Heart left ventricle (tissue), 13 donors: ENCODE results near the gene PBX1.

Experiments
- POLR2A ChIP-seq, 2 donors: fragments of 450-650 bp; IDR thresholded peaks; one replicate each; pipeline ENCODE4 v1.6.1; 2017; ENCODE audit warnings: antibody characterized with exemption in 2 of 2, mild to moderate bottlenecking in 2 of 2, moderate library complexity in 2 of 2
- TF ChIP-seq, protein P1 (sequence below), 12 donors: fragments of 200-600 bp; sonication (generic) in 4 of 12; IDR thresholded peaks; one replicate each; pipeline versions ENCODE4 v1.5.0 to v1.8.0; 2018 to 2022; ENCODE audit warnings: antibody characterized with exemption in 12 of 12, mild to moderate bottlenecking in 5 of 12
- donor health status: ischemic (EF 13 %, LVEDD 7.1; RV severe dilation, severe dysfunction).
- donor health status: DM: no; HTN: yes; CAD: no.
- donor health status: DM: no; HTN: no; CAD: no.
- donor health status: ischemic (EF 25% LVEDD 6.9; RV normal size, moderate dysfunction).
- donor health status: ischemic (EF 25% LVEDD 5.7; RV mildly dilated, moderate dysfunction).
- donor health status: ischemic (EF 35%, LVEDD 5.7; RV mildly dilated, moderate dysfunction).
- donor health status: nonischemic (EF 11% LVEDD 7.7; RV severe dilation, severe dysfunction).
- donor health status: DM: yes; HTN: yes; CAD: no.
- donor health status: PGD.
- donor health status: ischemic (EF 29% LVEDD 5.4; RV normal size, mild dysfunction).
- donor health status: nonischemic (EF 23%, LVEDD 6.1; RV moderate dilation, normal function).

DNA sequence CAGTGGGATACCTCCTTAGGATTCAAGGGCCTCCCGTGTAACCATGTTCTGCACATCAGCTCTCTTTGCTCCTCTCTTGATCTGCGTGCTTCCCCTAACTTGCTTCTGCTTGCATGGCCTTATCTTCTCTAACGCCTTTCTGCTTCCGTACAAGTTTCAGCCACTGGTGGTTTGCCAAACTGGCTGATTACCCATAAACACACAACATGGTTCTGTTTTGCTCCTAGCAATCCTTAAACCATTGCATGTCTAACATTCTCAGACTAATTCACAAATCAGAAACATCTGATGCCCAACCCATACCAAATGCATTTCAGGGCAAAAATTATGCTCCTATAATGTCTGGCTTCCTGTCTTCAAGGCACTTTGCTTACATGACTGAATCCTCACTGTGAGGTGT is 166.4 kb downstream of the PBX1 start:
- TF ChIP-seq, protein P1, sequence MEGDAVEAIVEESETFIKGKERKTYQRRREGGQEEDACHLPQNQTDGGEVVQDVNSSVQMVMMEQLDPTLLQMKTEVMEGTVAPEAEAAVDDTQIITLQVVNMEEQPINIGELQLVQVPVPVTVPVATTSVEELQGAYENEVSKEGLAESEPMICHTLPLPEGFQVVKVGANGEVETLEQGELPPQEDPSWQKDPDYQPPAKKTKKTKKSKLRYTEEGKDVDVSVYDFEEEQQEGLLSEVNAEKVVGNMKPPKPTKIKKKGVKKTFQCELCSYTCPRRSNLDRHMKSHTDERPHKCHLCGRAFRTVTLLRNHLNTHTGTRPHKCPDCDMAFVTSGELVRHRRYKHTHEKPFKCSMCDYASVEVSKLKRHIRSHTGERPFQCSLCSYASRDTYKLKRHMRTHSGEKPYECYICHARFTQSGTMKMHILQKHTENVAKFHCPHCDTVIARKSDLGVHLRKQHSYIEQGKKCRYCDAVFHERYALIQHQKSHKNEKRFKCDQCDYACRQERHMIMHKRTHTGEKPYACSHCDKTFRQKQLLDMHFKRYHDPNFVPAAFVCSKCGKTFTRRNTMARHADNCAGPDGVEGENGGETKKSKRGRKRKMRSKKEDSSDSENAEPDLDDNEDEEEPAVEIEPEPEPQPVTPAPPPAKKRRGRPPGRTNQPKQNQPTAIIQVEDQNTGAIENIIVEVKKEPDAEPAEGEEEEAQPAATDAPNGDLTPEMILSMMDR (IDR thresholded peaks at IDR 0.05) = no peak
- no peak for TF ChIP-seq POLR2A (IDR thresholded peaks at IDR 0.05)
